ENCODE measurements around the gene FOXO6.

Gene FOXO6

DNA sequence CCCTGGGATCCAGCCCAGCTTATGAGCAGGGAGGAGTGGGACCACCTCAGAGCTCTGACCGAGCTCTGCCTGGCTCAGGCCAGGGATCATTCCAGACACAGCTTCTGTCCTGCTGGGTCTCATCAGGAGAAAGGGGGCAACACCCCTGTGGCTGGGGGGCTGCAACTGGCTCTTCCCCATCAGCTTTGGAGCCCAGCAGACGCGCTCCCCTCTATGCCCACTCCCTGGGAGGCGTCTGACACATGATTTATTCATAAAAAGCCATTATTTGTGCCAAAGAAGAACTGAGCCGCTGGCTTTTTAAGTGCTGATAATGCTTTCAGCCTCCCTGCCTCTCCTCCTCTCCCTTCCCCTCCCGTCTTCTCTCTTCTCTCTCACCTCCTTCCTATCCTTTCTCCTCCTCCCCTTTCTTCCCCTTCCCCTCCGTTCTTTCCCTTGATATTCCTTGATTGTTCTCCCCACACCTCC is 25.0 kb downstream of the FOXO6 start:
- no peak for DNase-seq

DNA sequence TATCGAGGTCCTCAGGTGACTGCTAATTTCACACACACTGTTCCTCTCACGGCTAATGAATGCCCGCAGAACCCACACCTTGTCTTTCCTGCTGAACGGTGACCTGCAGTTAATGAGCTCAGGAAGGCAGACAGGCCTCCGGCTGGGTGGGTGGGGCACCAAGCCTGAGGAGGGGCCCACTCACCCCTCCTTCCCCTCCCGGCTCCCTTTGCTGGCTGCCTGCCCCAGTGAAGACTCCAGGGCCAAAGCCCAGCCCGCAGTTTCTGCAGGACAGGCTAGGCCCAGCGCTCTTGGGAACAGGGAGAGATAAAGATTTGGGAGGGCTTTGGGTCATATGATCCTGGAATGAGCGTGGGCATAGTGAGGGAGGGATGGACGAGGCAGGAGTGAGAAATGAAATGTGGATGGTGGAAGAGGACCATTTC is 26.4 kb downstream of the FOXO6 start:
- DNase-seq: no peak

DNA sequence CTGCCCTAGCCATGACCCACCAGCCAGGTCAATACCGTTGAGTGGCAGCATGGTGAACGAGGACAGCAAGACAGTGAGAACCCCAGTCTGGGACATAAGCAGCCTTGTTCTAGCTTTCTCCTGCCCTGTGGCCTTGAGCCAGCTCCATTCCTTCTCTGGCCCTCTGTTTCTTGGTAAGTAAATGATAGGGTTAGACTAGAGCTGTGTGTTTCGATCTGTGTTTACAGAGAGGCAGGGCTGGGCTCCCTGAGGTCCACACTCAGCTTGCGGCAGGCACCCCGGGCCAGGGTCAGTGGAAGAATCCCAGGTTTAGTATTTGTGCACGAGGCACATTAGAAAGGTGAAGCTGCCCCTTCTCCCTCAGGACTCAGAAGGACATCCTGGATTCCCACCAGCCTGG is 27.3 kb downstream of the FOXO6 start:
- no peak for DNase-seq

- DNase-seq: no peak
Measured at GRCh38 chr1:41389009-41389408, 27.8 kb downstream of the FOXO6 start.

- no peak for DNase-seq
Measured at GRCh38 chr1:41390166-41390565, 28.9 kb downstream of the FOXO6 start.

DNA sequence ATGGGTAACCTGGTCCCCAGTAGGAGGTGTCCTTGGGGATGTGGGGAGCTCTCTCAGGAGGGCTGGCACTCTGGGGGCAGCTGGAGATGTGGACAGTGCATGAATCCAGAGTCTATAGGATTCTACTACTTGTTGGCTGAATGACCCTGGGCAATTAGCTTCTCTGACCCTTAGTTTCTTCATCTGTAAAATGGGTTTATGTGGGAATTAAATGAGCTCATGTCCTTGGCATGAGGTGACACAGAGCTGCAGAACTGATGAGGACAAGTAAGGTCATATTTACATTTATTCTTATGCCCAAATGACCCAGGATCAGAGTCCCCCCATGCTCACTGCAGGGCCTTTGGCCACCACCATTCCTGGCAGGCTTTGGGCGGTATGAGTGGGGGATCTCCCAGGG is 29.3 kb downstream of the FOXO6 start:
- DNase-seq: no peak

DNA sequence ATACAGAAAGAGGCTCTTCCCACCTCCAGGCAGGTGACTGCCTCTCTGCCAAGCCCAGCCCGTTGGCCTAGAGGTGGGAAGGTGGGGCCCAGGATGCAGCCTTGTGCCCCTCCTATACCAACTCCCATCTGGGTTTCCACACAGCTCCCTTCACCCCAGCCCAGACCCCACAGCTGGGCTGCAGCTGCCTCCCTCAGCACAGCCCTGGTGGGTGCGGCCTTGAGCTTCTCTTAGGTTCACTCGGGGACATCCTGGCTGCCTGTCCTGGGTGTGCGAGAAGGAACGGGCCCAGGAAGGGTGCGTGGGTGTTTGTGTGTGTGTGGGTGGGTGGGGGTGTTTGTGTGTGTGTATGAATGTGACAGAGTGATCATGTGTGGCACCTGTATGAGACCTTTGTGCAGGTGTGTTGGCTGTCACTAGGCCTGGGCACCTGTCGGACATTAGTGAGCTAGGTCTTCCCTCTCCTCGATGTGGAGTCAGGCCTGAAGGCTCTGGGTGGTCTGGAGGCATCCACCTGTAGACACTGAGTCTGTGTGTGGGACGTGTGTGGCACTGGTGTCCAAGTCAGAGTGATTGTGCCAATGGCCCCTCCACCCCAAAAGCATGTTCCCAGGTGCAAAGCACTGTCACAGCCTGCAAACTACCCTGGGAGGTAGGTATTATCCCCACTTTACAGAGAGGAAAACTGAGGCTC is 30.7 kb downstream of the FOXO6 start:
- DNase-seq: no peak

- DNase-seq: no peak
Measured at GRCh38 chr1:41392528-41392924, 31.3 kb downstream of the FOXO6 start.

DNA sequence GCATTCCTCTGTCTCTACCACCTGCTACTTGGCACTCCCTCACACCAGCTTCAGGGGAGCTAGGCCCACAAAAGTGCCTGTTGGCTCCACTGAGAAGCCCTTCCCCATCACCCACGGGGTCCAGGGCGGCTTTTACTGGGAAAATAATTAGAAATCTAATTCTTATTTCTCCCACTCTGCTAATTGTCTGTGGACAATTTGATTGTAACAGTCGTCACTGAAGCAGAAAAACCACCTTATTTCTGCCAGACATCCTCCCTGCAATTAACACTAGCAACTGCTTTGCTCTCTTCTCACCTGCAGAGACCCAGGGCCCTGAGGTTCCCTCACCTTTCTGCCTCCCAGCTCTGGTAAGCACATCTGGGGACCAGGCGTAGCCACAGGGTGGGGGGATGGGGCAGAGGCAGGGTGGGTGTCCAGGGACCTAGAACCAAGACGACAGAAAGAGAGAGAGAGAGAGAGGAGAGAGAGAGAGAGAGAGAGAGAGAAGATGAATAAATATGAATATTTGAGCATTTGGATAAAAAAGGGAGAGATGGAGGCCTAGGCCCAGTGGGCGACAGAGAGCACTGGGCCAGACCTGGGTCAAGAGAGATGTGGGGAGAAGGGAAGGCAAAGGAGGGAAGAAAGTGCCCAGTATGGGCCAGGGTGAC is 32.6 kb downstream of the FOXO6 start:
- no peak for DNase-seq

DNA sequence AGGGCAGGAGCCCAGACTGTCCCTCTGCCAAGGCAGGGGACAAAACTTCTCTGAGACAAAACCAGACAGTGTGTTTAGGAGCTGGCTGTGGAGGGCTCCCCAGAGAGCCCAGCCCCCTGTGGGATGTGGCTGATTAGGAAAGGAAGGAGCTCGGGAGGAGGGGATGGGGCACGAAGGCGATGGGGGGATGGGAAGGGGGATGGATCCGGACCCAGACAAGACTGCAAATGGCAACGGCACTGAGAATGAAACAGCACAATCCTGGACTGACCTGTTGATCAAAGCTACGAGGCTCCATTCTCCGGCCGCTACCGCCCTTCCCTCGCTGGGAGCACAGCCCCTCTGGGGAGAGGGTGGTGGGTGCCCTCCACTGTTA is 33.1 kb downstream of the FOXO6 start:
- DNase-seq: no peak

- DNase-seq: no peak
Measured at GRCh38 chr1:41394959-41395956, 34.0 kb downstream of the FOXO6 start.

DNA sequence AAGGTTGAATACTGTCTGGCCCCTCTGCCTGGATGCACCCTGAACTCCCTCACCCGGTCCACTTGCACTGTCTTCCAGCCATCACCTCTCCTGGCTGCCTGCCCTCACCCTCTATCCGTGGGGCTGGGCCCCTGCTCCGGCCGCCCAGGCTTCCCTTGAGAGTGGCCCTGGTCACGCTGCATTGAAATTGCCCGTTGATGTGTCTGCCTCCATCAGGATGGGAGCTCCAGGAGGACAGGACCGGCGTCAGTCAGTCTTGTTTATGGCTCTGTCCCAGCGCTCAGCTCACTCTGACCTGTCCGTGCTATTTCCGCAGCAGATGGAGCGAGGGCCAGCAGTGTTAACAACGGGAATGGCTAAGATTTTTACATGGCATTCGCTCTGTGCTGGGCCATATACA is 34.9 kb downstream of the FOXO6 start:
- DNase-seq: no peak

DNA sequence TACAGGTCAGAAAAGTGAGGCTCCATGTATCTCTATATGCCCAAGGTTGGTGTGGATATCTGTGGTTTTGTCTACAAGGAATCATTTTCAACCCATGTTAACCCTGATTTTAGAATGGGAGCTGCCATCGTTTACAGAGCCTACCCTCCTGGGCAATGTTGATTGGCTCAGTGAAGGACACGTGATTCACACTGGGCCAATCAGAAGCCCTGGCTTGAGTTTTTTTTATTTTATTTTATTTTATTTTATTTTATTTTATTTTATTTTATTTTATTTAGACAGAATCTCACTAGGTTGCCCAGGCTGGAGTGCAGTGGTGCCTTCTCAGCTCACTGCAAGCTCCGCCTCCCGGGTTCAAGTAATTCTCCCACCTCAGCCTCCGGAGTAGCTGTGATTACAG is 35.8 kb downstream of the FOXO6 start:
- DNase-seq: no peak

DNA sequence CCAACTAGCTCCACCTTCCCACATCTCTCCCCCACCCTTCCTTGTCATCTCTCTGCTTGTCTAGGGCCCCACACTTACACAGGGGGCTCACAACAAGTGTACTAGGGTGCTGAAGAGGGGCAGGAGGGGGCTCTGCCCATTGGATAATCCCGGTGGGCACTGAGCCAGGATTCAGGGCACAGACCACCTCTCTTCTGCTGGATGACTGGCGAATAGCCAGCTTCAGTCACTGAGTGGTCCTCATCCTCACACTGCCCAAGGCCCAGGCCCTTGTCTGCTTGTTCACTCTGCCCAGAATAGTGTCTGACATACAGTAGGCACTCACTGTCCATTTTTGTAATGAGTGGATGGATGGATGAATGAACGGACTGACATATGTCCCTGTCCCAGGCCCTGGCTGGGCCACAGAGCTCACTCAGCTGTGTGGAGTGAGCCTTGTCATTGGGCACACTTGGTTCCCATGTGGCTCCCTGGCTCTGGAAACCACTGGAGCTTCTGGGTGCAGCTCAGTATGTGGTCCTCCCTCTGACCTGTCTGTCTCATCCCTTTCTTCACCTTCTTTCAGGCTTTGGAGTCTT is 36.6 kb downstream of the FOXO6 start:
- DNase-seq: no peak

DNA sequence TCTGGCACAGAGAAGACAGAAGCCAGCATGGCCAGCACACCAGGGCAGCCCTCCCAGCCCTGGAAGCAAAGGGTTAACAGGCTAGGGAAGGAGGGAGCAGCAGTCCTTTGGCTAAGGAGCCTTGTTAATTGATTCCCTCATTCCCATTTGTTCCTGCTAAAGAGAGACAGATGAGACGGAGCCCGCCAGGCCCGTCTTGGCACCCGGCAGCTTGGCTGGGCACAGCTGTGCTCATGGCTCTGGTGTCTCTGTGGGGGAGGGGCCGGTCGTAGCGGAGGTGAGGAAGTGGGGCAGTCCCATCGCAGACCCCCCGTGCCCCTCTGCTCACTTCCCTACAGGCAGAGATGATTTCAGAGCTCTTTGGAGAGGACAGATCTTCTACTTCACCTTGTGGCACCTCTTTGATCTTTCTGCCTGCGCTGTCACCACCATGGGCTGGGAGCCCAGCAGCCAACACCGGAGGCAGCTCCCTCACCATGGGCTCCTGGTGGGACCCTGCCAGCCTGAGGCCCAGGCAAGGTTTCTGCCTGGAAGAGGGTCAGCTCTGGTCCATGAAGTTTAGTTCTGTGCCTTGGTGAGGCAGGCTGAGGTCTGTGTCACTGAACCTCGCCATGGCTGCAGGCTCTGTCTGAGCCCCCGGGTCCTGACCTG is 38.0 kb downstream of the FOXO6 start:
- no peak for DNase-seq

DNA sequence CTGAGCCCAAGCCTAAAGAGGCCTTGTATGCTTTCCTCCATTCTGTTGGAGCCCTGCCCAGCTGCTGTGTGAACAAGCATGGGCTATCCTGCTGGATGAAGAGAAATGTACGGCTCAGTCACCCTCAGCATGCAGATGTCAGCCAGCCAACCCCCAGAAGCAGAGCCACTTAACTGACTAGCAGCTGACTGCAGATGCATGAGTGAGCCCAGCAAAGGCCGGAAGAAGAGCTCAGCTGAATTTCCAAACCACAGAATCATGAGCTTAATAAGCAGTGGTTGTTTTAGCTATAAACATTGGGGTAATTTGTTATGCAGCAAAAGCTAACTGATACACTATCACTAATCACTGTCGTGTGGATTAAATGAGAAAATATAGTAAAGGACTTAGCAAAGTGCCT is 39.0 kb downstream of the FOXO6 start:
- DNase-seq: no peak

DNA sequence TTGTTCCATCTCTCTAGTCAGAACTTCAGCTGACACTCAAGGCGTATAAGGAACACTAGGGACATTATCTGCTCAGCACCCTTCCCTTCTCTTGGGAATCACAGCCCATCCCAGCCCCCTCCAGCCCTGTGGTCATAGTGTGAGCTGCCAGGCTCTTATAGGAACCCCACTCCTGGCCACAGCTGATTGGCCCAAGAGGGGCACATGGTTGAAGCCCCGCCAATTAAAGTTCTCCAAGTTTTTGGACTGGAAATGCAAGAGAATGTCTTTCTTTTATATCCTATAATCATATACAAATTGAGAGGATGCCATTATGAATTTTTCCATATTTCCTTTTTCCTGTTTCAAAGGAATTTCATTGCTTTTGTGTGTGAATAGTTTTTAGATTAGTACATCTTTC is 40.7 kb downstream of the FOXO6 start:
- no peak for DNase-seq

DNA sequence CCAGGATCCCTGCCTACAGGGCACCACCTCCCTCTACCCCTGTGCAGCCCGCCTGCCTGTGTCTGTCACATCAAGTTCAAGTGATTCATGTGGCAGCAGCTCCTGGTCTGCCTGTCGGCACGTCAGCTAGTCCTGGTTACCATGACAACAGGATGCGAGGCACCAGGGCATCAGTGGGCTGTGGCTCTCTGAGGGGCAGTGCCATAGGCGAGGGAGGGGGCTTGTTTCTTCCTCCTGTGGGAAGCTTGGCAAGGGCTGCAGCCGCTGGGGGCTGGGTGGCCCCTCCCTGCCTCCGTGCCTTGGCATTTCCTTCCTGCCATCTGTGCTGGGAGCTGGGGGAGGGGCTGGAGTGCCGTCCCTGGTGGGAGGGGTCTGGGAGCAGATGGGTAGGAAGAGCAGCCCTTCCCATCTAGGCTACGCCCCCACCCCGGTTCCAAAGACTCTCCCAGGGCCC is 43.1 kb downstream of the FOXO6 start:
- no peak for DNase-seq

DNA sequence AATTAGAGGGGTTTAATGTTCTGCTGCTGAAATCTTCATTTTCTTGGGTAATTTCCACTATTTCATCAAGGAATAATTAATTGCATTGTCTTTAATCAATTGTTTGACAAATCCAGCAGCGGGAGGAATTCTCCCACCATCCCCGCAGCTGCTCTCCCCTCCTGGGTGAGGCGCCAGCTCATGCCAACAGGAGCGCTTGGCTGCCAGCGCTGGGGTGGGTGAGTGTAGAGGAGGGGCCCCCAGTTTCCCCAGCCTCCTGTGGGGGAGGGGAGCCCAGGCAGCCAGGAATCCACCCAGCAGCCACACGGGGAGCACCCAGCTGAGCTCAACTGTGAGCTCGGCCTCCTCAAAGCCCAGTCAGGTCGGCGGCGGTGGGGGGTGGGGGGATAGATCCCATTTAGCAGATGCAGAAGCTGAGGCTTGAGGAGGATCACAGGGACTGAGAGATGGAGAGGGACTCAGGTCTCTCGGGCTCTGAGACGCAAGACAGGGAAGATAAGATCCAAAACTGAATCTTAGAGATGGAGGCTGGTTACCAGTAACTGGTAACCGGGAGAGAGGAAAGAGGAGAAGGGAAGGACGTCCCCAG is 46.5 kb downstream of the FOXO6 start:
- DNase-seq: no peak

DNA sequence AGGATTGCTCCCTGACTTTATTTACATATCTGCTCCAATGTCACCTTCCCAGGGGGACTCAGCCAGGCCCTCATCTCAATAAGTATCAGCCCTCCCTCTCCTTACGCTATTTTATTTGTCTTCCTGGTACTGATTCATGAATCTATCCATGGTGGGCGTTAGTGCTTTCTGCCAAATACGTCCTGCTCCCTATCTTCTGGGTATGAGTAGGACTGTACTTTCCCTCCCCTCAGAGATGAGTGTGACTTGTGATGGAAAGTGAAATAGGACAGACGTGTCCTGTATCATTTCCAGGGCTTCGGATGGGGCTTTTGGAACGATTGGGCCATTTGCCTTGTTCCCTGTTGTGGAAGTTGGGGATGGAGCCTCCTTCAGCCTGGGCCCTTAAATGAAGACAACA is 47.5 kb downstream of the FOXO6 start:
- no peak for DNase-seq

GRCh38 chr1:41409825-41410224 is 48.6 kb downstream of the FOXO6 start:
- DNase-seq: no peak

DNA sequence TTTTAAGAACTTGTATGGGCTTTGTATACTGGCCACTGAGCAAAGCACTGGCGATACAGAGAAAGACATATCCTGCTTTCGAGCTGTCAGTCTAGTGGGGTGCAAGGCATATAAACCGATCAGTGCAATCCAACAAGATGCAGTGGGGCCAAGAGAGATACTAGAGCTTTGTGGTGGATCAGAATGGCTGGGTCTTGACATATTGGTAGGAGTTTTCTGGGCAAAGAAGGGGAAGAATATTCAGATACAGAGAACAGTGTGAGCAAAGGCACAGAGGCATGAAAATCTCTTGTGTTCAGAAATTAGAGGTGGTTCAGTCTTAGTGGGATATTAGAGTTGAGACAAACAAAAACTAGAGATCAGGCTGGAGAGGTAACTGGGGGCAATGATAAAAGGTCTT is 49.2 kb downstream of the FOXO6 start:
- no peak for DNase-seq

Data from activated CD8-positive, alpha-beta memory T cell treated with anti-CD3 and anti-CD28 coated beads, Interleukin-2, amount 50 U/mL, for 4 hours (primary cell).